ENCODE data around the gene TET3. TPM values are rescaled to one million over a fixed set of nuclear protein-coding genes. Genes with fewer than 3 reads are reported as not detected.

The TET3 gene
- total RNA-seq, 1 donor from 2014 or later = 6.2 TPM

- Mint-ChIP-seq H3K27ac (no peak overlapping the region), H3K27me3 (ENCODE audit: insufficient read depth, low read depth) (no peaks in the 10 kb centered on the region), H3K9me3 (peaks cover 9% of the 10 kb centered on the region), H3K4me1 (peaks cover 21% of the 10 kb centered on the region), H3K36me3 (peaks cover 13% of the 10 kb centered on the region), H3K4me3 (no peak overlapping the region)
- Histone ChIP-seq H3K27ac (no peak overlapping the region), H2AFZ (replicated peaks) (no peak overlapping the region), H3K4me3 (no peak overlapping the region), H3K4me1 (peaks cover 9% of the 10 kb centered on the region), H3K4me2 (no peak overlapping the region), H3K9me3 (ENCODE audit: low read depth) (no peaks in the 10 kb centered on the region), H3K79me2 (ENCODE audit: low read depth) (peaks cover 65% of the 10 kb centered on the region), H3K27me3 (no peaks in the 10 kb centered on the region), H4K20me1 (ENCODE audit: low read depth) (peaks cover 44% of the 10 kb centered on the region), H3F3A (ENCODE audit: low read depth) (peaks cover 3% of the 10 kb centered on the region), H3K9ac (no peak overlapping the region), H3K36me3 (no peaks in the 10 kb centered on the region)
- no peak for DNase-seq (ENCODE audit: low spot score)
- TF ChIP-seq EZH2phosphoT487 (IDR thresholded peaks at IDR 0.05) = no peak
- no peak for TF ChIP-seq EZH2 (IDR thresholded peaks at IDR 0.05)
- no peak for TF ChIP-seq CTCF (IDR thresholded peaks at IDR 0.05)
Observed at GRCh38 chr2:74025971-74026612, 41.4 kb downstream of the TET3 start.

- peaks cover 28% of the 10 kb centered on the region for H3K4me1 Mint-ChIP-seq
- Histone ChIP-seq H4K20me1 (ENCODE audit: low read depth) (peaks cover 46% of the 10 kb centered on the region), H3K79me2 (ENCODE audit: low read depth) (peaks cover 62% of the 10 kb centered on the region), H3F3A (ENCODE audit: low read depth) (peaks cover 3% of the 10 kb centered on the region), H3K4me3 (no peak overlapping the region), H3K27ac (no peak overlapping the region), H3K27me3 (no peaks in the 10 kb centered on the region), H3K4me2 (peak overlapping the region; percentile 27), H3K9ac (no peak overlapping the region), H3K9me3 (ENCODE audit: low read depth) (no peaks in the 10 kb centered on the region), H3K36me3 (no peaks in the 10 kb centered on the region), H3K4me1 (peaks cover 16% of the 10 kb centered on the region), H2AFZ (replicated peaks) (no peak overlapping the region)
- no peak overlapping the region for H3K4me3 Mint-ChIP-seq
- no peak overlapping the region for H3K27ac Mint-ChIP-seq
- TF ChIP-seq EZH2phosphoT487 (IDR thresholded peaks at IDR 0.05) (no peak), EZH2 (IDR thresholded peaks at IDR 0.05) (no peak), CTCF (IDR thresholded peaks at IDR 0.05) (no peak)
- H3K27me3 Mint-ChIP-seq (ENCODE audit: insufficient read depth, low read depth) = no peaks in the 10 kb centered on the region
- DNase-seq (ENCODE audit: low spot score) = no peak
- peaks cover 13% of the 10 kb centered on the region for H3K36me3 Mint-ChIP-seq
- peaks cover 9% of the 10 kb centered on the region for H3K9me3 Mint-ChIP-seq
Observed at GRCh38 chr2:74026687-74027241, 42.1 kb downstream of the TET3 start.

- peaks cover 60% of the 10 kb centered on the region for H3K79me2 ChIP-seq (ENCODE audit: low read depth)
- H3K27me3 Mint-ChIP-seq (ENCODE audit: insufficient read depth, low read depth) = no peaks in the 10 kb centered on the region
- peaks cover 13% of the 10 kb centered on the region for H3K36me3 Mint-ChIP-seq
- H4K20me1 ChIP-seq (ENCODE audit: low read depth) = peaks cover 48% of the 10 kb centered on the region
- H3K4me3 Mint-ChIP-seq = no peak overlapping the region
- H3K27ac ChIP-seq = no peak overlapping the region
- H3K4me3 ChIP-seq = no peak overlapping the region
- peaks cover 9% of the 10 kb centered on the region for H3K9me3 Mint-ChIP-seq
- no peak overlapping the region for H3K4me2 ChIP-seq
- TF ChIP-seq EZH2phosphoT487 (IDR thresholded peaks at IDR 0.05) (no peak), CTCF (IDR thresholded peaks at IDR 0.05) (no peak)
- no peak overlapping the region for H3K27ac Mint-ChIP-seq
- peaks cover 3% of the 10 kb centered on the region for H3F3A ChIP-seq (ENCODE audit: low read depth)
- no peak overlapping the region for H2AFZ ChIP-seq (replicated peaks)
- H3K9me3 ChIP-seq (ENCODE audit: low read depth) = no peaks in the 10 kb centered on the region
- no peak for DNase-seq (ENCODE audit: low spot score)
- no peak overlapping the region for H3K9ac ChIP-seq
- H3K27me3 ChIP-seq = no peaks in the 10 kb centered on the region
- peaks cover 20% of the 10 kb centered on the region for H3K4me1 ChIP-seq
- H3K4me1 Mint-ChIP-seq = peaks cover 35% of the 10 kb centered on the region
- H3K36me3 ChIP-seq = no peaks in the 10 kb centered on the region
Observed at GRCh38 chr2:74027496-74027895, 42.8 kb downstream of the TET3 start.
